GM12891 (cell line): ENCODE results near the gene DOCK6.

ENCODE experiments used
- POLR2A ChIP-seq: IDR thresholded peaks from 2 replicates; pipeline ENCODE4 v1.6.1; 2011; ENCODE audit warnings: low read depth, low read length, control low read depth
- POLR2AphosphoS5 ChIP-seq: IDR thresholded peaks from 2 replicates; pipeline ENCODE4 v1.6.1; 2011; ENCODE audit warnings: low read depth, low read length, control low read depth
- POU2F2 ChIP-seq: IDR thresholded peaks from 2 replicates; pipeline ENCODE4 v1.6.1; 2011; ENCODE audit warnings: low read depth, mild to moderate bottlenecking, control low read depth, low read length, moderate library complexity
- SPI1 ChIP-seq: IDR thresholded peaks from 2 replicates; pipeline ENCODE4 v1.6.1; 2011; ENCODE audit warnings: low read depth, low read length, control low read depth
- TAF1 ChIP-seq: IDR thresholded peaks from 2 replicates; pipeline ENCODE4 v1.6.1; 2011; ENCODE audit warnings: low read depth, low read length, control low read depth

DNA sequence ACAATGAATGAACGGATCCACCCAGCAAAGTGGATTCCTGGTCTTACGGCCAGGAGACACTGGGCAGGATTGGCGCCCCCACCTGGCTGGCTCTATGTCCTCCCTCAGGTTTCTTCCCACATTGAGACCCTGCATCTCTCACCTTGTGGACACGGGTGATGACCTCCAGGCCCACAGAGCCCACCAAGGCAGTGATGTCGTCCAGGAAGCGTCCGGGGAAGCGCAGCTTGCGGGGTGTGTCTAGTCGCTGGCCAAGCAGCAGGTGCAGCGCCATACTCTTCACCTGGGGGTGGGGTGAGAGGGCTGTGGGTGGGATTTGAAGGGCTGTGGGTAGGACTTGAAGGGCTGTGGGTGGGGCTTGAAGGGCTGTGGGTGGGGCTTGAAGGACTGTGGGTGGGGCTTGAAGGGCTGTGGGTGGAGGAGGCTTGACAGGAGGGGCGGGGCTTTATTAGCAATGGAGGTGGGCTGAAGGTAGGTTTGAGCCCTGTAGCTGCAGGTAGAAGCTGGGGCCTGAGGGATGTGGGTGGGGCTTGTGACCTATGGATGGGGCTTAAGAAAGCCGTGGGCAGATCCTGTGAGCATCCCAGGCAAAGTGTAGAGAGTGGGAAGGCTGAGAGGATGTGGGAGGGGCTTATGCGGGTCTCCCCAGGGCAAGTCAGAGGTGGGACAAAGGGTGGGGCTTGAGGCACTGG lies 35.0 kb downstream of the DOCK6 start:
- TF ChIP-seq SPI1 = no peak
- TF ChIP-seq POLR2AphosphoS5 = no peak
- no peak for TF ChIP-seq POU2F2
- no peak for TF ChIP-seq TAF1
- TF ChIP-seq POLR2A = no peak
